GM23338 (cell line): ENCODE data around the gene MPPED2. TPM values are rescaled to one million over a fixed set of nuclear protein-coding genes. Genes with fewer than 3 reads are reported as not detected.

Experiments
- ATAC-seq: fragments of 200-7000 bp; cut with Tn5 transposase; 3 replicates; pipeline ENCODE4 v1.9.1; 2020
- DNase-seq: peaks from one replicate; pipeline ENCODE4 v3.0.0-alpha.2; 2015; ENCODE audit warnings: low spot score
- H2AFZ ChIP-seq: fragments of 200-600 bp; sonication (generic); 2 replicates; pipeline ENCODE4 v1.8.0; 2016; ENCODE audit warnings: antibody characterized with exemption, mild to moderate bottlenecking, moderate library complexity
- H3F3A ChIP-seq: fragments of 200-600 bp; sonication (generic); replicated peaks from 2 replicates; pipeline ENCODE4 v1.8.0; 2017; ENCODE audit warnings: antibody characterized with exemption, mixed run types, low read depth
- H3K27ac ChIP-seq: fragments of 200-600 bp; sonication (generic); 2 replicates; pipeline ENCODE4 v1.6.1; 2016; ENCODE audit warnings: low read depth
- H3K27me3 ChIP-seq: fragments of 200-600 bp; sonication (generic); 2 replicates; pipeline ENCODE4 v1.8.0; 2016; ENCODE audit warnings: mild to moderate bottlenecking, mixed run types, moderate library complexity; ENCODE audit not compliant: insufficient read depth
- H3K36me3 ChIP-seq: fragments of 200-600 bp; sonication (generic); 2 replicates; pipeline ENCODE4 v1.8.0; 2016; ENCODE audit warnings: mild to moderate bottlenecking; ENCODE audit not compliant: insufficient read depth
- H3K4me1 ChIP-seq: fragments of 200-600 bp; sonication (generic); 2 replicates; pipeline ENCODE4 v1.8.0; 2016; ENCODE audit warnings: mild to moderate bottlenecking, moderate library complexity; ENCODE audit not compliant: insufficient read depth
- H3K4me2 ChIP-seq: fragments of 200-600 bp; sonication (generic); 2 replicates; pipeline ENCODE4 v1.7.1; 2017; ENCODE audit warnings: mixed run types
- H3K4me3 ChIP-seq: fragments of 200-600 bp; sonication (generic); 2 replicates; pipeline ENCODE4 v1.6.1; 2016; ENCODE audit warnings: mixed run types
- H3K79me2 ChIP-seq: fragments of 200-600 bp; sonication (generic); replicated peaks from 2 replicates; pipeline ENCODE4 v1.8.0; 2017; ENCODE audit warnings: mild to moderate bottlenecking; ENCODE audit not compliant: insufficient read depth
- H3K9me2 ChIP-seq: fragments of 200-600 bp; sonication (generic); 2 replicates; pipeline ENCODE4 v1.8.0; 2017; ENCODE audit not compliant: insufficient read depth
- H4K20me1 ChIP-seq: fragments of 200-600 bp; sonication (generic); replicated peaks from 2 replicates; pipeline ENCODE4 v1.8.0; 2017; ENCODE audit warnings: mild to moderate bottlenecking; ENCODE audit not compliant: insufficient read depth
- H3K27ac Mint-ChIP-seq: 2 replicates; pipeline ENCODE4 v1.8.0; 2020; ENCODE audit warnings: inconsistent platforms, mild to moderate bottlenecking, moderate library complexity, mixed read lengths
- H3K27me3 Mint-ChIP-seq: 3 replicates; pipeline ENCODE4 v1.8.0; 2022; ENCODE audit warnings: low read depth, mild to moderate bottlenecking, moderate library complexity, mixed read lengths, inconsistent platforms; ENCODE audit not compliant: insufficient read depth, poor library complexity
- H3K36me3 Mint-ChIP-seq: 3 replicates; pipeline ENCODE4 v1.8.0; 2021; ENCODE audit warnings: low read depth, mild to moderate bottlenecking, inconsistent platforms, moderate library complexity, mixed read lengths
- H3K4me1 Mint-ChIP-seq: 3 replicates; pipeline ENCODE4 v1.8.0; 2020; ENCODE audit warnings: mild to moderate bottlenecking, inconsistent platforms, mixed read lengths
- H3K4me3 Mint-ChIP-seq: 3 replicates; pipeline ENCODE4 v1.8.0; 2021; ENCODE audit warnings: moderate library complexity, mild to moderate bottlenecking, inconsistent platforms, mixed read lengths
- H3K9me3 Mint-ChIP-seq: 3 replicates; pipeline ENCODE4 v1.8.0; 2020; ENCODE audit warnings: moderate library complexity, mild to moderate bottlenecking, inconsistent platforms, mixed read lengths
- CREB1 ChIP-seq: fragments of 250-450 bp; sonication (Bioruptor Pico); IDR thresholded peaks from 2 replicates; pipeline ENCODE4 v1.5.0; 2020; ENCODE audit warnings: low read depth, mild to moderate bottlenecking, moderate library complexity
- ETS1 ChIP-seq: IDR thresholded peaks from 2 replicates; pipeline ENCODE4 v1.6.1; 2016; ENCODE audit warnings: antibody characterized with exemption
- EZH2phosphoT487 ChIP-seq: fragments of 200-600 bp; sonication (generic); IDR thresholded peaks from one replicate; pipeline ENCODE4 v1.8.1; 2018; ENCODE audit warnings: antibody characterized with exemption; ENCODE audit not compliant: unreplicated experiment
- NANOG ChIP-seq: IDR thresholded peaks from 2 replicates; pipeline ENCODE4 v1.6.1; 2016; ENCODE audit warnings: antibody characterized with exemption, borderline replicate concordance
- ZNF114 ChIP-seq: fragments of 250-450 bp; sonication (Bioruptor Pico); IDR thresholded peaks from 2 replicates; pipeline ENCODE4 v1.5.0; 2020; ENCODE audit warnings: mild to moderate bottlenecking, moderate library complexity
- ZNF462 ChIP-seq: fragments of 250-450 bp; sonication (Bioruptor Pico); IDR thresholded peaks from 2 replicates; pipeline ENCODE4 v1.5.0; 2020; ENCODE audit warnings: mild to moderate bottlenecking, moderate library complexity
- polyA plus RNA-seq: library from polyadenylated mRNA; unstranded; fragments of >200 nt; fragmentation: Nextera tagmentation; extraction: Ambion mirVana; gene quantifications from 2 replicates; pipeline ENCODE4 v1.2.1, GENCODE V29; 2016
- total RNA-seq: library from RNA; depleted of rRNA; stranded (reverse); fragments of >200 nt; shearing (Covaris generic); gene quantifications from 2 replicates; pipeline ENCODE4 v1.2.3, GENCODE V29; 2014

MPPED2 gene
- total and polyA plus RNA-seq, 2 experiments from 2014 or later, result 4.4 to 6.8 TPM

GRCh38 chr11:30370164-30370563 lies 216.0 kb downstream of the MPPED2 start (continued):
- TF ChIP-seq EZH2phosphoT487 (no peak), ETS1 (no peak), ZNF114 (CRISPR knock-in tag) (no peak)

- ATAC-seq (no peak), DNase-seq (no peak)
- no peak overlapping the region for H3K4me2 ChIP-seq
- Mint-ChIP-seq H3K9me3 (no peaks in the 10 kb centered on the region; the same call in 1 of the 3 replicates), H3K4me1 (peaks cover 19% of the 10 kb centered on the region), H3K27ac (no peak overlapping the region), H3K36me3 (no peaks in the 10 kb centered on the region), H3K27me3 (peaks cover 1% of the 10 kb centered on the region), H3K4me3 (no peak overlapping the region)
- H3K27me3 ChIP-seq, result no peaks in the 10 kb centered on the region
- H3K4me1 ChIP-seq, result peaks cover 18% of the 10 kb centered on the region
- H3K27ac ChIP-seq, result no peak overlapping the region
- no peaks in the 10 kb centered on the region for H4K20me1 ChIP-seq
- no peak overlapping the region for H2AFZ ChIP-seq
- H3K79me2 ChIP-seq, result no peaks in the 10 kb centered on the region
- no peak overlapping the region for H3K4me3 ChIP-seq
- no peaks in the 10 kb centered on the region for H3F3A ChIP-seq
- H3K9me2 ChIP-seq, result 0 out of 2 replicates have a peak, but pooled peaks cover 4% of the 10 kb centered on the region
- no peak for TF ChIP-seq NANOG
- H3K36me3 ChIP-seq, result no peaks in the 10 kb centered on the region
Observed at GRCh38 chr11:30368394-30368793, 217.8 kb downstream of the MPPED2 start.

GRCh38 chr11:30365793-30366517 lies 220.2 kb downstream of the MPPED2 start:
- Histone ChIP-seq H3F3A (no peaks in the 10 kb centered on the region), H3K4me3 (no peak overlapping the region), H2AFZ (no peak overlapping the region), H4K20me1 (no peaks in the 10 kb centered on the region), H3K79me2 (no peaks in the 10 kb centered on the region), H3K4me2 (no peak overlapping the region), H3K9me2 (0 out of 2 replicates have a peak, but pooled peaks cover 4% of the 10 kb centered on the region), H3K27ac (no peak overlapping the region), H3K4me1 (peaks cover 18% of the 10 kb centered on the region), H3K36me3 (no peaks in the 10 kb centered on the region), H3K27me3 (no peaks in the 10 kb centered on the region)
- Mint-ChIP-seq H3K27ac (no peak overlapping the region), H3K4me3 (no peak overlapping the region), H3K27me3 (no peaks in the 10 kb centered on the region), H3K9me3 (no peaks in the 10 kb centered on the region; the same call in 1 of the 3 replicates), H3K4me1 (peaks cover 12% of the 10 kb centered on the region), H3K36me3 (no peaks in the 10 kb centered on the region)
- TF ChIP-seq NANOG, result no peak
- TF ChIP-seq EZH2phosphoT487, result no peak
- no peak for TF ChIP-seq CREB1 (CRISPR knock-in tag)
- DNase-seq (no peak), ATAC-seq (no peak)

- ATAC-seq, result no peak
- Histone ChIP-seq H2AFZ (no peak overlapping the region), H3K4me3 (no peak overlapping the region), H3K27me3 (no peaks in the 10 kb centered on the region), H3F3A (no peaks in the 10 kb centered on the region), H3K9me2 (0 out of 2 replicates have a peak, but pooled peaks cover 4% of the 10 kb centered on the region), H3K4me2 (no peak overlapping the region), H3K79me2 (no peaks in the 10 kb centered on the region), H3K4me1 (peaks cover 18% of the 10 kb centered on the region), H3K27ac (no peak overlapping the region), H3K36me3 (no peaks in the 10 kb centered on the region), H4K20me1 (no peaks in the 10 kb centered on the region)
- no peak overlapping the region for H3K4me3 Mint-ChIP-seq
- peaks cover 12% of the 10 kb centered on the region for H3K4me1 Mint-ChIP-seq
- DNase-seq, result no peak
- no peaks in the 10 kb centered on the region for H3K27me3 Mint-ChIP-seq
- H3K27ac Mint-ChIP-seq, result no peak overlapping the region
- H3K9me3 Mint-ChIP-seq, result no peaks in the 10 kb centered on the region; the same call in 1 of the 3 replicates
- no peaks in the 10 kb centered on the region for H3K36me3 Mint-ChIP-seq
- TF ChIP-seq ZNF462 (CRISPR knock-in tag), result no peak
Observed at GRCh38 chr11:30364837-30365482, 221.2 kb downstream of the MPPED2 start.
